HG02623 (cell line): Measurements from ENCODE around the gene MPEG1.
A peak's percentile ranks its signal among the peaks of the same experiment; 100 is the strongest.

Source experiments
- ATAC-seq: cut with Tn5 transposase; IDR thresholded peaks from one replicate; pipeline ENCODE4 v1.9.1; 2021; ENCODE audit warnings: moderate library complexity; ENCODE audit not compliant: unreplicated experiment

The MPEG1 gene

GRCh38 chr11:59191095-59191494 lies 21.6 kb downstream of the MPEG1 start:
- no peak for ATAC-seq

GRCh38 chr11:59189986-59190385 lies 22.7 kb downstream of the MPEG1 start:
- no peak for ATAC-seq

- no peak for ATAC-seq
These were observed 23.8 kb downstream of the MPEG1 start for GRCh38 chr11:59188954-59189353.

DNA sequence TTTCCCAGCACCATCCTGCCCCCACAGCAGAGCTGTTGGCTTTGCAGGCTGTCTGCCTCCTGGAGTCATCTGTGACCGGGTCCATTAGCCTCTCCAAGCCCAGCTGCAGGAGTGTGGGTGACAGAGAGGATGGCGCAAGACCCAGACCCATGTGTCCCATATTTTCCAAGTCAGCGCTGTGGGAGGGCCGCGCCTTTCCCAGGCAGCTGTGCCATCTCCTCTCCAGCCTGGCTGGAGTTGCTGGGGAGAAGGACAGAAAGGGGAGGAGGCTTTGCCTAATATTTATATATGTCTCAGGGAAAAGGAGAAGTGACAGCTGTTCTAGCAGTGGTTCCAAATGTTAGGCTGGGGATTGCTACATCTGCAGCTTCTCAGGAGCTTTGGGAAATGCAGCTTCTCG lies 25.1 kb downstream of the MPEG1 start:
- ATAC-seq: no peak

DNA sequence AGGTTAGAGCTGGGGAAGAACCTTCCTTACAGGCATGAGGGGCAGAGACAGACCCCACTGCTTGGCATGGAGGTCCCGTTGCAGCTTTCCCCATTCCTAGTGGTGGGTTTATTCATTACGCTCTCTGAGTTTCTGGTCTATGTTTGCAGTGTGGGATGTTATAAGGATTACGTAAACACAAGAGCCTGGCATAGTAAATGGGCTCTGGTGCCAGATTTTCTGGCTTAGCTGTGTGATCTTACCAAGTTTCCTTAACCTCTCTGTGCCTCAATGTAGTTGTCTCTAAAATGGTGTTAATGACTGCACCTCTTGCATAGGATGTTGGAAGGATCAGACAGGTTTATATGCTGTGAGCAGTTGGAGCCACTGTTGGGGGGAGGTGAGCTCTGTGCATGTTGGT lies 25.7 kb downstream of the MPEG1 start:
- ATAC-seq: no peak

- peak; percentile 59 for ATAC-seq
These were observed 26.6 kb downstream of the MPEG1 start for GRCh38 chr11:59186130-59186594.

DNA sequence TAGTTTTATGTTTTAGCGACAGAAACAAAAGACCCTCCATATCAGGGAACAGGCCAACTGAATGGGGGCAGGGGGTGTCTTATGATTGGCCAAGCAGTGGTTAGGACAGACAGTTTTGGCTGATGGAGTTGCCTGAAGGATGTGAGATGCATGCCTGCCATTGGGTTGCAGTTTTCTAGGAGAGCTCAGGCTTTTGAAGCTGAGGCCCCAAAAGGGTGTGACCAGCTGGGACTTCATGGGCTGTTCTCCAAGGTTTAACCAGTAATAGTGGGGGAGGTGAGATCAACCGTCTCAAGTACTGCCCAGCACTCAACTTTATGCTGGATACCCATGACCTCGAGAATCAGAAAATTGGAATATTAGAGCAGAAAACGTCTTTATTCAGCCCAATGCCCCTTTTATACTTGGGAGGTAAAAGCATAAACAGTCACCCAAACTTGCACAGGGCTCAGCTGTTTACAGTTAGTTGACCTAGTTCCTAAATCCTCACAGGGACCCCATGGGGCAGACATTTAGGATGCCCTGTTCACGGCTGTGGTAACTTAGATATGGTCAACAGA lies 27.3 kb downstream of the MPEG1 start:
- no peak for ATAC-seq

DNA sequence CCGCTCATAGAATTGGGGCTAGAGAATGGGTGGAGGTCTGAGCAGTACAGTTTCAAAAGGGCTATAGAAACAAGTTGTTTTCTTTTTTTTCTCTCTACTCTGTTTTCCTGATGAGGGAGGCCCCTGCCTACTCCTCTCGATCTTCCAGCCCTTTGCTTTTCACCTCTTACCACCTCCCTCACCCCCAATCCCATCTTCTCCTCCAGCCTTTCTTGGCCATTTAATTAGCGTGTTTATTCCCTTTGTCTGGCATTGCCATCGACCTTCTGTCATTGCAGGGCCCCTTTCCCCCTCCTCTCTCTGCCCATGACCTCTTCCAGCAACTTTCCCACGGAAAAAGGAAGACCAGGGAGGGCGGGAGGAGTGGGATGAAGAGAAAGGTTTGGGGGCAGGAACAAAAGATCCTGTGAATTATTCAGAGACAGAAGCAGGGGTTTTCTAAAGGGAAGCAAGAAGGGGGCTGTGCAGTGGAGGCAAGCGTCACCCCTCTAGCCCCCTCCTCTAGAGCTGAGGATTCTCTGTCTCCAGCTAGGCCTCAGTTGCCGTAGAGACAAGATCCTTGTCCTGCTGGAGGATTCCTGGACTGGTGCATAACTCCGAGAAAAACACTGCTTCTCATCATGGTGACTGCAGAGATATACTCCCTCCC lies 27.9 kb downstream of the MPEG1 start:
- ATAC-seq: no peak

GRCh38 chr11:59183771-59184170 lies 29.0 kb downstream of the MPEG1 start:
- ATAC-seq: no peak

DNA sequence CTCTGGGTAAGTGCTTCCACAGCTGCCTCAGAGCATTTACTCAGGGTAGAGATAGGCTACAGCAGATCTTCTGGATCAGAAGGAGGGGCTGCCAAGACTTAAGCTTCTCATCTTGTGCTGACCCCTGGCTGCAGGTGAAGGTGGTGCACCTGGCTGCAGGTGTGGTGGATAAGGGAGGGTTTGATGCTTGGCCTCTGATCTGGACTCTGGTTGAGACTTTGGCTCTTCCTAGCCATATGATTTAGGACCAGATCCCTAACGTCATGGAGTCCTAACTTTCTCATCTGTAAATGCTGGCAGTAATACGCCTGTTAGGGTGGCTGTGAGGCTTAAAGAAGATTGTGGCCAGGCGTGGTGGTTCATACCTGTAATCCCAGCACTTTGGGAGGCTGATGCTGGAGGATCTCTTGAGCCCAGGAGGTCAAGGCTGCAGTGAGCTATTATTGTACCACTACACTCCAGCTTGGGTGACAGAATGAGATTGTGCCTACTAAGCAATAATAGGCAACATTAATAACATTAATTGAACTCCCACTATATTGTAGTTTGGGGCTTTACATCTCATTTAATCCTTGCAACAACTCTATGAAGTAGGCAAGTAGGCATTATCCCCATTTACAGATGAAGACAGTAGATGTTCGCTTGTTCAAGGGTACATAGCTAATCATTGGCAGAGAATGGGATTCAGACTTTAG lies 30.1 kb downstream of the MPEG1 start:
- no peak for ATAC-seq

DNA sequence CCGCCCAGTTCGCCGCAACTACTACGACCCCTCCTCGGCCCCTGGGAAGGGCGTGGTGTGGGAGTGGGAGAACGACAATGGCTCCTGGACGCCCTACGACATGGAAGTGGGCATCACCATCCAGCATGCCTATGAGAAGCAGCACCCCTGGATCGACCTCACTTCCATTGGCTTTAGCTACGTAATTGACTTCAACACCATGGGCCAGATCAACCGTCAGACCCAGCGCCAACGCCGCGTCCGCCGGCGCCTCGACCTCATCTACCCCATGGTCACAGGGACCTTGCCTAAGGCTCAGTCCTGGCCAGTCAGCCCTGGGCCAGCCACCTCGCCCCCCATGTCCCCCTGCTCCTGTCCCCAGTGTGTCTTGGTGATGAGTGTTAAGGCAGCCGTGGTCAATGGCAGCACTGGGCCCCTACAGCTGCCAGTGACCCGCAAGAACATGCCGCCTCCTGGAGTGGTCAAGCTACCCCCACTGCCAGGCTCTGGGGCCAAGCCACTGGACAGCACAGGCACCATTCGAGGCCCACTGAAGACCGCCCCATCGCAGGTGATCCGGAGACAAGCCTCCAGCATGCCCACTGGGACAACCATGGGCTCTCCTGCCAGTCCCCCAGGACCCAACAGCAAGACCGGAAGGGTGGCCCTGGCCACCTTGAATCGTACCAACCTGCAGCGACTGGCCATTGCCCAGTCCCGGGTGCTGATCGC lies 30.8 kb downstream of the MPEG1 start:
- ATAC-seq: no peak

- no peak for ATAC-seq
These were observed 31.8 kb downstream of the MPEG1 start for GRCh38 chr11:59180907-59181306.

- ATAC-seq: no peak
These were observed 32.5 kb downstream of the MPEG1 start for GRCh38 chr11:59180168-59180776.

DNA sequence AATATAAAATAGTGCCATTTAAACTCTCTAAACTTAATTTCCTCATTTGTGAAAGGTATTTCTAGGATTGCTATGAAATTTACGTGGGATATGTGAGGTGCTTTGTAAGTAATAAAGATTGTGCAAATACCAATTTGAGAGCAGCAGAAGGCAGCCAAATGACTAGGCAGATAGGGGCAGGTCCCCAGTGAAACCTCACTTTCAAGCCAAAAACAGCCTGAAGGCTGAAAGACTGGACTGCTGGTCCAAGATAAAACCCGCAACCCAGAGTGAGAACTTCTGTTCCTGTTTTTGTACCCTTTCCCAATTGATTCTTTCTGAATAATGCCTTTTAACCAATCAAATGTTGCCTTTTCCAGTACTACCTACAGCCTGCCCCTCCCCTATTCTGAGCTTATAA lies 33.6 kb downstream of the MPEG1 start:
- ATAC-seq: no peak

DNA sequence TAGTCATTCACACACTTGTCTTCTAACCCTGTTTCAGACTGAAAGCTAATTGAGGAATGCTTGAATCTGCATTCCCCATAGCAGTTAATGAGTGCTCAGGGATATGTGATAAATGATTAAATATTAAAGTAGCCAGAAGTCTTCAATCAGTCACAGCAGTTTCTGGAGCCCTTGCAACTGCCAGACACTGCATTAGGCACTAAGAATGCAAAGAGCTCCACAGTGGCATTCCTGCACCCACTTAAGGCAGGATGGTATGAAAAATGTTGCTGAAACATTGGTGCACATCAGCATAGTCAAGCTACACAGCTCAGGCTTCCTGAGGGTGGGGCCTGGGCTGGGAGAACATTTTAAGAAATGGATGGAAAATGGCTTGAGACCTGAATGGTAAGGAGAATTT lies 34.3 kb downstream of the MPEG1 start:
- ATAC-seq: no peak

DNA sequence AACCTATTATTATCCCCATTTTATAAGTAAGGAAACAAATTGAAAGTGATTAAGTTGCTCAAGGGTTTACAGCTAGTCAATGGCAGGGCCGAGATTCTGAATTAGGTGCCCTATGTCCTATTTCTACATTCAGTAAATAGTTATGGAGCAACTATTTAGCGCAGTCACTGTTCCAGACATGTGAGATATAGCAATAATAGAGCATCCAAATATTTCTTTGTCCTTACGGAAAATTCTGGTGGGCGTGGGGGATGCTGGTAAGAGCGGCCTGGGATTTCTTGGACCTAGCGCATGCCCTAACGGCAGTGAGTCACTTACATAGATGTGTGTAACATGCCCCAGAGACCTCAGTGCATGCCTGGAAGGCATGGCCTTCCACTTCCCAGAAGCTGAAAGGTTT lies 36.4 kb downstream of the MPEG1 start:
- ATAC-seq: no peak

DNA sequence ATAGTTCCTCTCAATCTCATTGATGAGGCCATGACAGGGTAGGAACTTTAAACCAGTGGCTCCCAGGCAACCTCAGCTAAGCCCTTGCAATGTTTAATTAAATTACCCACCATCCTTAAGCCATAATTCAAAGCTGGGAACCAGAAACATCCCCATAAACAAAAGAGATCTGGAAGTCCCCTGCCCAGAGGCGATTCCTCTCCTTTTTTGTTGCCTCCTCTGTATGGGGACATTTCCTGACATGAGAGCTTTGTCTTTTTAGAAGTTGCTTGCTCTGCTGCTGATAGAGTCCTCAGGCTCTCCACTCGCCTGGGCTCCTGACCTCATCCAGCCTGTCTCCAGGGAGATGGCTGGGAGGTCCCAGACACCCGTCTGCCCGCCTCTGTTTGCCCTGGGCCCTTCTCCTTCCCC lies 37.6 kb downstream of the MPEG1 start:
- no peak for ATAC-seq

DNA sequence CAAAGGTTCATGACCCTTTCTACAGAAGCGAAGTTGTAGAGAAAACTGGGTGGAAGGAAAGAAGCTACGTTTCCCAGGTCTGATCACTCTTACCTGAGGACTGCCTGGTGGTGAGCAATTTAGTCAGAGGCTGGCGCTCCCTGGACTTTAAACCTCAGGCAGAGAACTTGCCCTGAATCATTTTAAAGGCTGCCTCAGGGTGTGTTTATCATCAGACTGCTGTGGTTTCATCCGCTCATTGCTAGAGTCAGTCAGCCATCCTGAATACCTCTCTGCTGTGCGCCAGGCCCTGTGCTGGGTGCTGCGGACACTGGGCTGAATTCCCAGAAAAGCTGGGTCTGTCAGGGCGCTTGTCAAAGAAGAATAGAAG lies 38.1 kb downstream of the MPEG1 start:
- no peak for ATAC-seq

DNA sequence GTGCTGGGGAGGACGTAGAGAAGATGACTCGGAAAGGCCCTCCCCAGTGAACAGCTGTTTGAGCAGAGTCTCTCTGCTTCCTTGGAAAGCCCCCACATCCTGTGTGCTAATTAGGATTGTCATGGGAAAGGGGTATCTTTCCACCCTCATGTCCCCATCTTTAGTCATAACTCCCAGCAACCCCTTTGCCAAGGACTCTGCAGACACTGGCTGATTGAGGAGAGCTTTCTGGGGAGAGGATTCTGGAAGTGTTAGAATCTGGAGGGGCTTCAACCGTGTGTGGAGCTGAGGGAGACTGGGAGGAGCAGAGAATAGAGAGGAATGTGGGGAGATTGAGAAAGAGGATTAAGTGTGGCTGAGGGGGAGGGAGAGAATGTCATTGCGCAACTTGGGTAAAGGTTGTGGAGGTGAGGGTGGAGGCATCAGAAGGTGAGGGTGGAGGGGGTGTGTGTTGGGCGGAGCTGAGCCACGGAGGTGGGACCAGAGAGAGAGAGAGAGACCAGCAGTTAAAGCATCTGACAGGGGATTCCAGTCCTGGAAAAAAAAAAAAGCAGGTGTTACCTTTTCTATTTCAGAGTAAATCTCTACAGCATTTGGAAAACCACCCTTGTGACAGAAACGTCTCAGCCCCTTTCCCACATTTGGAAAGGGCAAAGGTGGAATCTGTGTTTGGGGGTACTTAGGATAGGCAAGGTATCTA lies 38.6 kb downstream of the MPEG1 start:
- ATAC-seq: no peak

DNA sequence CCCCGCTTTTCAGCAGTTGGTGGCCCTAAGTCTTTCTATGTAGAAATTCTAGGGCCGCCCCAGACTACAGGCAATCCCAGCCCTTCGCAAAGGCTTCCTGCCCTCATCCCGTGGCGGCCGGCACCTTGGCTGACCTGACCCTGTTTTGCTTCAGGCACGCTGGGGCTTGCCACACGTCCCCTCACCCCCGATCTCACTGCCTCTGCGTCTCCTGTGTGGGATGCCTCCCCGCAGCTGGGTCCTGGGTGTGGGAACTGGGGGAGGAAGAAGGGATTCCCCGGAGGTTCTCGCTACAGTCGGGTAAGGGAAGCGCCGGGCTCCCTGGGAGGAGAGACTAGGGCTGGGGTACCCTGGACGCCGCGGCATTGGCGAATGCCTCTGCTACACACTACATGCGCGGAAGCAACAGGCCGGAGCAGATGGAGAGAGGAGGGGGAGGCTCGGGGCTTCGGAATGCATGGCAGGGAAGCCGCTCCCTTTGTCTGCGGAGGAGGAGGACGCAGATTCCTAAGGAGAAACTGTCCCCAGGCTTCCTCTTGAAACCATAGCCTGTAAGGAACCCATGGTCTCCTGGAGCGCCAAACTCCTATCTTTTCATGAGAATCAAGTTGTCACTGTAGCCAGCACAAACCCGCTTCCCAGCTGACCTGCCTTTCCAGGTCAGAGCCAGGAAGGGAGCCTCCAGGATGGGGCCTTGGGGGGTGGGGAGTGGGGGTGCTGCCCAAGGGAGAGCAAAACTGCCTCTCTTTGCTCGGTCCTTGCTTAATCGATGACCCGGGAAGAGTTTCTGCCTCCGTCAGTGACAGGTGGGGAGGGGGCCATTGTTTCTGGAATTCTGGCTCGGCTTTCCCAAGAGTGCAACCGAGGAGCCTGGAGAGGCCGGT lies 39.4 kb downstream of the MPEG1 start:
- peak; percentile 2 for ATAC-seq
